NT2/D1 (cell line): ENCODE measurements around the gene RBMS1.

Source experiments
- SUZ12 ChIP-seq: IDR thresholded peaks from 2 replicates; pipeline ENCODE4 v1.6.1; 2011; ENCODE audit not compliant: insufficient read length, insufficient read depth; ENCODE audit errors: extremely low read depth
- YY1 ChIP-seq: IDR thresholded peaks from 2 replicates; pipeline ENCODE4 v1.6.1; 2011; ENCODE audit not compliant: insufficient read length, insufficient read depth
- ZNF274 ChIP-seq: IDR thresholded peaks from 2 replicates; pipeline ENCODE4 v1.6.1; 2011; ENCODE audit warnings: mild to moderate bottlenecking, low read depth, low read length

DNA sequence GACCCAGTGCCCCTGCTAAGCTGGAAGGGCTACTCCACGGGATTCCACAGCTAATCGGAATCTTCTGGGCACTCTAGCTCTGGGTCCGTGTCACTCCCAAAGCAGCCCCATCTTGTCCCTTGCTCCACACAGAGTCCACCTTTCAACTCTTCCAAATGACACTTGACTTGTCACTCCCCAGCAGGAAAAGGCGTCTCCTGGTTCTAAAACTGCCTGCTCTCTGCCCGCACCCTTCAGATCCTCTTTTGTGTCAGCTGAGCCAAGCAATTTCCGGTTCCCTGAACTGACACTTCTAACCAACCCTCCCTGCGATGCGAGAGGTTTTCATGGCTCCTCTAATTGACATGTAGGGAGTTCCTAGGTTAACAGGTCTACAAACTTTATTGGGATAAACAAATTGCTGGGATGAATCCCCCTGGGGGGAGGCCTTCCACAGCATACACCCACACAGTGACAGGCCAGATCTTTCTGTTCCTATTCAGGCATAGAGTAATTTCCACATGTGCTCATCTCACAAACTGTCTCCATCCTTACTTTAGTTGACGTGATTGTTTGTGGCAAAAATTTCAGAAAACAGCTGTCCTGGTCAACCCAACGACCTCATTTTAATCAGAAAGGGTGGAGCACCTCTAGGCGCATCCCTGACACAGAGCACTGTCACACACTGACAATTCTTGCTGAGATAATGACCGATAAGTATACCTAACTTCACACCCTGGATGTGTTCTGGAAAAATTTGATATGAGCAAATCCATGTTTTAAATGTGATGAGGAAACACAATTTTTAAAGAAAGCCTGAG lies 104.9 kb downstream of the RBMS1 start:
- no peak for TF ChIP-seq YY1
- TF ChIP-seq ZNF274 = no peak
- TF ChIP-seq SUZ12 = no peak
